ENCODE results near the gene CTNNA1.

The CTNNA1 gene

DNA sequence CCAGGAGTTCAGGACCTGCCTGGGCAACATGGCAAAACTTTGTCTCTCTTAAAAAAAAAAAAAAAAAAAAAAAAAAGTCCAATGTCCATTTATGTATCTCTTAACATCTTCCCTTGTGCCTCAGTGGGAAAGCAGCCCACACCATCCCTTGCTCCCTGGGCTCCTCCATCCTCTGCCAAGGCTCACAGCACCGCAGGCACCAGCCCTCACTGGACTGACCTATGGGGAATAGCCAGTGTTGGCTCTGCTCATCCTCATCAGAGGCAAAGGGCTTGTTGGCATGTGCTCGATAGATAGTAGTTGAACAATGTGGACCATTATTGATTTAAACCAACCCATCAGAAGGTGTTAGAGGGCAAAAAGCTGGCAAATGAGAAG, 183.7 kb downstream of the CTNNA1 start:
- no peak overlapping the region for H3K4me3 ChIP-seq (ENCODE audit: low read length)
- no peak for TF ChIP-seq CTCF (conservative IDR thresholded peaks at IDR 0.05; ENCODE audit: low read depth, low read length)
- no peak for DNase-seq (ENCODE audit: low read depth)

DNA sequence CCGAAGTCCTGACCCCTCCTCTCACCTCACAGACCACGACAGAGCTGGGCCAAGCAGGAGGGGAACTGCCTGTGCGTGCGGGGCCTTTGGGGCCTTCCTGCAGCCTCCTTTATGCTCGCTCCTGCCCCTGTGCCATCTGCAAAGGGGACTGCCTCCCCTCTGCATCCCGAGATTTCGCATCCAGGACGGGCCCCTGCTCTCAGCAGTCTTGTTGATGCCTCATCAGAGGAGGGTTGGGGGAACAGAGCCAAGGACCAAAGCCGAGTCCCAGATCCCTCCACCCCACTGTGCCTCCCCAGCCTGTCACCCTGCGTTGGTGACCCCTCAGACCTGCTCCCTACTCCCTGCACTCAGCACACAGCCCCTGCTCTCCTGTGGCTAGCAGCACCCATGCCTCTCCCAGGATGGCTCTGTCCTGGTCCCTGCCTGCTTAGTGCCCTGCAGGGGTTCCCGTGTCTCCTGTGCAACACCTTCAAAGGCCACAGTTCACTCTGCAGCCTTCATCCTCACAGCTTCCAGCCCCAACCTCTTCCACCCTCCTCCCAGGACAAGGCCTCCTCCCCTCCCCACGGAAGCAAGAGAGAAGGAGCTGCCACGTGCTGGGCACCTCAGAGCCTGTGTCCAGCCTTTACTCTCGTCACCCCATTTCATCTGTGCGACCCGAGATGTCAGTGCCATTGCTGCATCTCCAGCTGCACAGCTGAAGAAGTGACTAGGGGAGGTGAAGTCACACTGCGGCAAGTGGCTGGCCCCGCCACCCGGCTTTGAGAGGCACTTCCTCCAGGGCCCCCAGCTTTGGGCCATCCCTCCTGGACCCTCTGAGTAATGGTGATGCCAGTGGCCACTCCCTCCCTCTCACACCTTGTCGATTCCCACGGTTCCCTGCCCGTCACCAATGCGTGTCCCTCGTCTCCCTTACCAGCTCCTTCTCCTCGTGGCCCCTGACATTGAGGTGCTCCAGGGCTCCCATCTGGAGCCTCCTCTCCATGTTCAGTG, 184.5 kb downstream of the CTNNA1 start:
- no peak for DNase-seq (ENCODE audit: low read depth)
- no peak overlapping the region for H3K4me3 ChIP-seq (ENCODE audit: low read length)
- no peak for TF ChIP-seq CTCF (conservative IDR thresholded peaks at IDR 0.05; ENCODE audit: low read depth, low read length)

DNA sequence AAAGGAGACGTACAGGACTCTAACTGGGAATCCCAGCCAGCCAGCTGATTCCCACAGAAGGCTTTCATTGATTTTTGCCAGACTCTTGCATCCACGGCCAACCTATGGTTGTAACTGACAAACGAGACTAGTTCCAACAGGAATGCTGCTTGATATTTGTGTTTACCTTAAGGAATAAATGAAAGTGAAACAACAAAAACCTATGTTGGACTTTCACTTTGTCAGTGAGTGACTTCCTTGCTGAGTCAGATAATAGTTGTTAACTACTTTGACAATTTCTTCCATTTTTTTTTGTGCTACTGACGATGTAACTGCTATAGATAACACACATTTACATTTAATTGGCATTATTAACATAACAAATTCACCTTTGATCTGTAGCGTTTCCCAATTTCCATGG, 185.3 kb downstream of the CTNNA1 start:
- TF ChIP-seq CTCF (conservative IDR thresholded peaks at IDR 0.05; ENCODE audit: low read depth, low read length), result no peak

DNA sequence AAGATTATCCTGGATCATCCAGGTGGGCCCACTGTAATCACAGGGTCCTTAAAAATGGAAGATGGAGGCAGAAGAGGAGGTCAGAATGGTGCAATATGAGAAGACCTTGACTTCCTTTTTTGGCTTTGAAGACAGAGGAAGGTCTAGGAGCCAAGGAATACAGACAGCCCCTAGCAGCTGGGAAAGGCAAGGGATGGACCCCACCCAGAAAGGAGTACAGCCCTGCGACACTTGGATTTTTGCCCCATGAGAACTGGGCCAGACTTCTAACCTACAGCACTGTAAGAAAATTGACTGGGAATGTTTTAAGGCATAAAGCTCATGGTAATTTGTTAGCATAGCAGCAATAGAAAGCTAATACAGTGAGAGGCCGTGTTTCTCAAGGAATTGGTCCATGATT, 188.8 kb downstream of the CTNNA1 start:
- DNase-seq (ENCODE audit: low read depth), result no peak
- TF ChIP-seq CTCF (conservative IDR thresholded peaks at IDR 0.05; ENCODE audit: low read depth, low read length), result no peak
- H3K4me3 ChIP-seq (ENCODE audit: low read length), result no peak overlapping the region

More for the DNA sequence above, 185.3 kb downstream of the CTNNA1 start:
- no peak overlapping the region for H3K4me3 ChIP-seq (ENCODE audit: low read length)
- no peak for DNase-seq (ENCODE audit: low read depth)

GRCh38 chr5:138942861-138943260, 189.6 kb downstream of the CTNNA1 start:
- no peak overlapping the region for H3K4me3 ChIP-seq (ENCODE audit: low read length)
- no peak for DNase-seq (ENCODE audit: low read depth)
- TF ChIP-seq CTCF (conservative IDR thresholded peaks at IDR 0.05; ENCODE audit: low read depth, low read length), result no peak

- no peak for TF ChIP-seq CTCF (conservative IDR thresholded peaks at IDR 0.05; ENCODE audit: low read depth, low read length)
- no peak overlapping the region for H3K4me3 ChIP-seq (ENCODE audit: low read length)
- no peak for DNase-seq (ENCODE audit: low read depth)
Measured at GRCh38 chr5:138943599-138944173, 190.5 kb downstream of the CTNNA1 start.

Measured in retinal pigment epithelial cell (primary cell).